Hindlimb muscle (tissue), 1 donor: ENCODE measurements around the gene ATXN7L1. TPM values are rescaled to one million over a fixed set of nuclear protein-coding genes. Genes with fewer than 3 reads are reported as not detected.
A peak's percentile ranks its signal among the peaks of the same experiment; 100 is the strongest.

ENCODE experiments used
- DNase-seq: peaks from one replicate; pipeline ENCODE4 v3.0.0-alpha.2; 2013
- polyA plus RNA-seq: library from polyadenylated mRNA; unstranded; fragments of 120-200 nt; gene quantifications from one replicate; pipeline ENCODE4 v1.2.1, GENCODE V29; 2013; ENCODE audit not compliant: insufficient read length

The ATXN7L1 gene
- polyA plus RNA-seq, 1 donor = 7.5 TPM

GRCh38 chr7:105773030-105773460 is 103.4 kb downstream of the ATXN7L1 start:
- DNase-seq = no peak

GRCh38 chr7:105769901-105770628 is 106.3 kb downstream of the ATXN7L1 start:
- DNase-seq = peak; percentile 23

GRCh38 chr7:105768898-105769507 is 107.4 kb downstream of the ATXN7L1 start:
- no peak for DNase-seq

- no peak for DNase-seq
Observed at GRCh38 chr7:105768117-105768516, 108.3 kb downstream of the ATXN7L1 start.

- no peak for DNase-seq
Observed at GRCh38 chr7:105766421-105767073, 109.9 kb downstream of the ATXN7L1 start.

GRCh38 chr7:105765846-105766245 is 110.6 kb downstream of the ATXN7L1 start:
- DNase-seq = no peak

- DNase-seq = no peak
Observed at GRCh38 chr7:105764506-105764905, 111.9 kb downstream of the ATXN7L1 start.

GRCh38 chr7:105760551-105761447 is 115.6 kb downstream of the ATXN7L1 start:
- no peak for DNase-seq

- peak; percentile 43 for DNase-seq
Observed at GRCh38 chr7:105759670-105760550, 116.5 kb downstream of the ATXN7L1 start.

GRCh38 chr7:105756367-105756766 is 120.0 kb downstream of the ATXN7L1 start:
- no peak for DNase-seq

- no peak for DNase-seq
Observed at GRCh38 chr7:105752671-105753275, 123.6 kb downstream of the ATXN7L1 start.

GRCh38 chr7:105751054-105751453 is 125.3 kb downstream of the ATXN7L1 start:
- no peak for DNase-seq

GRCh38 chr7:105748701-105749100 is 127.7 kb downstream of the ATXN7L1 start:
- DNase-seq = no peak

- DNase-seq = no peak
Observed at GRCh38 chr7:105745681-105746330, 130.6 kb downstream of the ATXN7L1 start.

GRCh38 chr7:105744258-105744657 is 132.1 kb downstream of the ATXN7L1 start:
- no peak for DNase-seq

- no peak for DNase-seq
Observed at GRCh38 chr7:105743351-105744090, 132.9 kb downstream of the ATXN7L1 start.

- no peak for DNase-seq
Observed at GRCh38 chr7:105742787-105743186, 133.6 kb downstream of the ATXN7L1 start.

- no peak for DNase-seq
Observed at GRCh38 chr7:105741982-105742381, 134.4 kb downstream of the ATXN7L1 start.

GRCh38 chr7:105738133-105738532 is 138.3 kb downstream of the ATXN7L1 start:
- DNase-seq = no peak

- DNase-seq = no peak
Observed at GRCh38 chr7:105734233-105734632, 142.2 kb downstream of the ATXN7L1 start.
